T-helper 17 cell (primary cell): Measurements from ENCODE around the gene MACROD2. TPM values are rescaled to one million over a fixed set of nuclear protein-coding genes. Genes with fewer than 3 reads are reported as not detected.
"Not testable (repeated sequence)": the region's sequence is repeated elsewhere in the genome, so short reads cannot be mapped to it uniquely, and the experiment has no call there.

ENCODE experiments used
- ATAC-seq: fragments of 150-1000 bp; cut with Tn5 transposase; 2 replicates; pipeline ENCODE4 v1.10.0; 2021; ENCODE audit warnings: mild to moderate bottlenecking, moderate library complexity
- DNase-seq, 3 donors: peaks; one replicate each; pipeline versions ENCODE4 v3.0.0 to v3.0.0-alpha.2; 2020 to 2021
- H3K9me3 ChIP-seq: one replicate; pipeline ENCODE4 v1.7.0; 2013; ENCODE audit warnings: low read length, mild to moderate bottlenecking; ENCODE audit not compliant: control insufficient read depth, poor library complexity, severe bottlenecking
- H3K27ac Mint-ChIP-seq: one replicate; pipeline ENCODE4 v1.8.0; 2022; ENCODE audit warnings: mild to moderate bottlenecking, moderate library complexity, mixed read lengths
- H3K27me3 Mint-ChIP-seq: one replicate; pipeline ENCODE4 v1.8.0; 2022; ENCODE audit warnings: mixed read lengths
- H3K36me3 Mint-ChIP-seq: one replicate; pipeline ENCODE4 v1.8.0; 2022; ENCODE audit warnings: low read depth, mixed read lengths
- H3K4me1 Mint-ChIP-seq: one replicate; pipeline ENCODE4 v1.8.0; 2022; ENCODE audit warnings: mild to moderate bottlenecking, mixed read lengths
- H3K4me3 Mint-ChIP-seq: one replicate; pipeline ENCODE4 v1.8.0; 2022; ENCODE audit warnings: mild to moderate bottlenecking, moderate library complexity, mixed read lengths
- total RNA-seq, 4 donors: library from RNA in 2 of 4; stranded (reverse) in 2 of 4; gene quantifications; one replicate each; pipeline ENCODE4 v1.2.3 and lab custom pipeline; 2022 to 2026

The MACROD2 gene
- total RNA-seq, 2 donors from 2014 or later: 0.85 TPM; not detected in 1

DNA sequence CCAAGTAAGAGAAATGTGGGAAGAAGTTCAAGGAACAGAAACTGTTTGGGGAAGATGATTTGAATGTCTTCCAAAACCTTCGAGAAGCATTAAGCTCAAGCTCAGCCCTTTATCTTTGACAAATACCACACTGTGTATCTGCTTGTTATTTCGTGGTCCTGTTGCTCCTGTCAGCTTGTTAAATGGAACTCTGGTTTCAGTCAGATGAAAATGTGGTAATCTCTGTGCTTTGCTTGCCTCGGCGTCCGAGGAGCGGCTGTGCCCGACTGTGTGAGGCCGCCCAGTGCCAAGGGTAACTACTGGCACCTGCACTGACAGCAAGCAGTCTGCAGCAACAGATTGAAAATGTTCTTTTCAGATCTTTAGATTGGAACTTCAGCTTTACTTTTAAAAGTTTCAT lies 920.0 kb downstream of the MACROD2 start:
- no peak overlapping the region for H3K4me3 Mint-ChIP-seq

GRCh38 chr20:14916360-14916920 lies 921.1 kb downstream of the MACROD2 start:
- Mint-ChIP-seq H3K4me1 (no peaks in the 10 kb centered on the region), H3K27me3 (no peaks in the 10 kb centered on the region), H3K36me3 (no peaks in the 10 kb centered on the region), H3K4me3 (no peak overlapping the region), H3K27ac (no peak overlapping the region)
- ATAC-seq (no peak), DNase-seq (no peak)
- no peaks in the 10 kb centered on the region for H3K9me3 ChIP-seq

More for the DNA sequence above, 920.0 kb downstream of the MACROD2 start:
- no peaks in the 10 kb centered on the region for H3K36me3 Mint-ChIP-seq
- ATAC-seq (no peak), DNase-seq (no peak)
- no peak overlapping the region for H3K27ac Mint-ChIP-seq
- no peaks in the 10 kb centered on the region for H3K9me3 ChIP-seq
- no peaks in the 10 kb centered on the region for H3K4me1 Mint-ChIP-seq
- no peaks in the 10 kb centered on the region for H3K27me3 Mint-ChIP-seq

DNA sequence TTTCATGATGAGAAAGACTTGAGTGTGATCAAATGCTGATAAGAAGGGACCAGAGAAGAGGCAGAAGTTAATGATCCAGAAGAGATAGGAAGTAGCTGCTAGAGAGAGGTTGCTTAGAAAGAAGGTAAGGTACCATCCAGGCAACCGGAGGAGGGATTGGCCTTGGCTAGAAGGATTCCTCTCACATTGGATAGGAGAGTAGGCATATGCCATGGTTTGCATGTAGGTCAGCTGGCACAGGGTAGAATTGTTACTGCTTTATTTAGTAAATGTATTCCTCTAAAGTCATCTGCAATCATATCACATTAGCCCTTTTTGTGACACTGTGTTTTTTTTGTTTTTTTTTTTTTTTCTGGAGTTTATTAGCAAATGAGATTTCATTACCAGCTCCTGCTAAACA lies 923.0 kb downstream of the MACROD2 start:
- no peaks in the 10 kb centered on the region for H3K36me3 Mint-ChIP-seq
- no peak overlapping the region for H3K27ac Mint-ChIP-seq
- H3K27me3 Mint-ChIP-seq: no peaks in the 10 kb centered on the region
- no peak for ATAC-seq
- no peaks in the 10 kb centered on the region for H3K9me3 ChIP-seq
- no peak for DNase-seq
- no peak overlapping the region for H3K4me3 Mint-ChIP-seq
- no peaks in the 10 kb centered on the region for H3K4me1 Mint-ChIP-seq

GRCh38 chr20:14918976-14919375 lies 923.7 kb downstream of the MACROD2 start:
- no peaks in the 10 kb centered on the region for H3K4me1 Mint-ChIP-seq
- no peak for ATAC-seq
- no peak for DNase-seq

DNA sequence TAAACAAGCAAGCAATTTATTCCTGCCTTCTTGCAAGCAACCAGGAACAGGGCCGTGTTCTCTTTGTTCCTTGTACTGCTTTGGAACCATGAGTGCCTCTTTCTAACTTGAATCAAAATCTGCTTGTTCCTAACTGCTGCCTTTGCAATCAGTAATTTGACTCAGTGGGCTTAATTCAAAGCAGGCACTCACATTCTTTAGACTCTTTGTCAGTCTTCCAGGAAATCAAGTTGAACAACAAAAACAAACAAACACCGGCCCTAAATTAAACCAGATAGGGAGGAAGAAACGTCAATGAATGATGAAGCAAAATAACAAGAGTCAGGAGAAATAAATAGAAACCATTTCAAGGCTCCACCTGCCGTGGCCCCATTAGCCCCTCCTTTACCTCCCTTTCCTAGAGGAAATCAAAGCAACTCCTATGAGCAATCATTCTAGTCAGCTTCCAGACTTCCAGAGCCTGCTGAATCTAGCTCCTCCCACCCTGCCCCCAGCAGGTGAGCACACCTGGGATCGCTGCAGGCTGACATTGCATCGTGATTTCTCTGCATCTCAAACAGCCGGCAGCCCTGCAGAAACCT lies 924.3 kb downstream of the MACROD2 start:
- Mint-ChIP-seq H3K27ac (no peak overlapping the region), H3K36me3 (no peaks in the 10 kb centered on the region), H3K4me3 (no peak overlapping the region), H3K27me3 (no peaks in the 10 kb centered on the region), H3K4me1 (no peaks in the 10 kb centered on the region)
- DNase-seq (no peak), ATAC-seq (no peak)
- no peaks in the 10 kb centered on the region for H3K9me3 ChIP-seq

More at GRCh38 chr20:14918976-14919375, 923.7 kb downstream of the MACROD2 start:
- no peaks in the 10 kb centered on the region for H3K9me3 ChIP-seq
- H3K4me3 Mint-ChIP-seq: no peak overlapping the region
- no peaks in the 10 kb centered on the region for H3K27me3 Mint-ChIP-seq
- no peak overlapping the region for H3K27ac Mint-ChIP-seq
- H3K36me3 Mint-ChIP-seq: no peaks in the 10 kb centered on the region

- Mint-ChIP-seq H3K27me3 (no peaks in the 10 kb centered on the region), H3K4me3 (no peak overlapping the region), H3K27ac (no peak overlapping the region), H3K4me1 (no peaks in the 10 kb centered on the region), H3K36me3 (no peaks in the 10 kb centered on the region)
- ATAC-seq (no peak), DNase-seq (no peak)
- H3K9me3 ChIP-seq: no peaks in the 10 kb centered on the region
These were observed 926.2 kb downstream of the MACROD2 start for GRCh38 chr20:14921513-14921912.

GRCh38 chr20:14922503-14923267 lies 927.4 kb downstream of the MACROD2 start:
- Mint-ChIP-seq H3K27ac (no peak overlapping the region), H3K4me3 (no peak overlapping the region)
- ATAC-seq: no peak

DNA sequence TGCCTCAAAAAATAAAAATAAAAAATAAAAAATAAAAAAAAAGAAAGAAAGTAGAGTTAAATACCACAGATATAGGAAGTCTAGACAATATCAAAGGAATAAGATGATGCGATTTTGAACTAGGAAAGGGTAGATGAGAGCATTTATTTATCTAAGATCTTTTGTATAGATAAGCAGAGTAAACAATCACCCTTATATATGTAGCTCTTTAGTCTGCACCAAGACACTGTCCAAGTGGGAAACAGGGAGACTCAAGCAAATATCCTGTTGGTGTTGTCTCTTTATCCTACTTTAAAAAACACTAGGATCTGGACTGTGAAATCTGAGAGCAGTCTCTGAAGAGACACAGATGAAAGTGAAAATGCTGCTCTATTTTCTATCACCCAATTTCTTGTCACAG lies 929.1 kb downstream of the MACROD2 start:
- ATAC-seq: no peak

More at GRCh38 chr20:14922503-14923267, 927.4 kb downstream of the MACROD2 start:
- Mint-ChIP-seq H3K4me1 (no peaks in the 10 kb centered on the region), H3K27me3 (no peaks in the 10 kb centered on the region), H3K36me3 (no peaks in the 10 kb centered on the region)
- H3K9me3 ChIP-seq: no peaks in the 10 kb centered on the region
- no peak for DNase-seq

DNA sequence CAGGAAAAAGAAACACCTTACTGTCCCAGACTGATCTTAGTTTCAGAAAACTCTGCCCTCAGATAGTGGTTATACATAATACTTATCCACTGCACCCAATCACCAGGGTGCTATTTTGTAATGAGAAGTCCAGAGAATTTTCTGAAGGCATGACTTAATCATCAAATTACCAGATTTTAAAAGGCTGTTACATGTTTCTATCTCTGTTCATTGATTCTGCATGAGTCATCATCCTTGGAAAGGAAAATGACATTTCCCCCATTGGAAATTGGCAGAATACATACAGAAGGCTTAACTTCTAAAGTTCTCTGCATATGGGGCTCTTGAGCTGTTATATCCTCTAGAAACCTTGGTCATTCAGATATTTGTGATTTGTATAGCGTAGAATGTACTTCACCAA lies 930.0 kb downstream of the MACROD2 start:
- no peaks in the 10 kb centered on the region for H3K4me1 Mint-ChIP-seq
- H3K4me3 Mint-ChIP-seq: no peak overlapping the region
- no peaks in the 10 kb centered on the region for H3K27me3 Mint-ChIP-seq
- no peaks in the 10 kb centered on the region for H3K9me3 ChIP-seq
- H3K36me3 Mint-ChIP-seq: no peaks in the 10 kb centered on the region
- ATAC-seq (no peak), DNase-seq (no peak)
- no peak overlapping the region for H3K27ac Mint-ChIP-seq

More for the DNA sequence above, 929.1 kb downstream of the MACROD2 start:
- Mint-ChIP-seq H3K4me1 (no peaks in the 10 kb centered on the region), H3K27ac (no peak overlapping the region), H3K36me3 (no peaks in the 10 kb centered on the region), H3K4me3 (no peak overlapping the region), H3K27me3 (no peaks in the 10 kb centered on the region)
- DNase-seq: no peak
- no peaks in the 10 kb centered on the region for H3K9me3 ChIP-seq

GRCh38 chr20:14926436-14926835 lies 931.1 kb downstream of the MACROD2 start:
- not testable (repeated sequence) for H3K9me3 ChIP-seq, H3K27me3 Mint-ChIP-seq, H3K4me3 Mint-ChIP-seq, DNase-seq, H3K27ac Mint-ChIP-seq, H3K36me3 Mint-ChIP-seq, ATAC-seq, H3K4me1 Mint-ChIP-seq

GRCh38 chr20:14928083-14928482 lies 932.8 kb downstream of the MACROD2 start:
- Mint-ChIP-seq H3K4me3 (no peak overlapping the region), H3K27ac (no peak overlapping the region), H3K36me3 (no peaks in the 10 kb centered on the region), H3K27me3 (no peaks in the 10 kb centered on the region), H3K4me1 (no peaks in the 10 kb centered on the region)
- H3K9me3 ChIP-seq: no peaks in the 10 kb centered on the region
- no peak for ATAC-seq
- no peak for DNase-seq

DNA sequence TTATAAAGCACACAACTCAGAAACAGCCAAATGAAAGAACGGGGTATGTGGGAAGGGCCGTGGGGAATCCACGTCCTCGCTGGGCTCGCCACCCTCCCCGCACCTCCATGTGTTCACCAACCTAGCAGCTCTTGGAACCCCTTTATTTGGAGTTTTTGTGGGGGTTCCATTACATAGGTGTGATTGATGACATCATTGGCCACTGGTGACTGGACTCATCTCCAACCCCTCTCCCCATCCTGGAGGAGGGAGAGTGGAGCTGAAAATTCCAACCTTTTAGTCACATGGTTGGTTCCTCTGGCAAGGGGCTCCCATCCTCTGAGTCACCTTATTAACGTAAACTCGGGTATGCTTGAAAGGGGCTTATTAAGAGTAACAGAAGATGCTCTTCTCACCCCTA lies 934.1 kb downstream of the MACROD2 start:
- ATAC-seq (no peak), DNase-seq (no peak)
- Mint-ChIP-seq H3K36me3 (no peaks in the 10 kb centered on the region), H3K27me3 (no peaks in the 10 kb centered on the region), H3K4me3 (no peak overlapping the region), H3K27ac (no peak overlapping the region), H3K4me1 (no peaks in the 10 kb centered on the region)
- H3K9me3 ChIP-seq: no peaks in the 10 kb centered on the region

DNA sequence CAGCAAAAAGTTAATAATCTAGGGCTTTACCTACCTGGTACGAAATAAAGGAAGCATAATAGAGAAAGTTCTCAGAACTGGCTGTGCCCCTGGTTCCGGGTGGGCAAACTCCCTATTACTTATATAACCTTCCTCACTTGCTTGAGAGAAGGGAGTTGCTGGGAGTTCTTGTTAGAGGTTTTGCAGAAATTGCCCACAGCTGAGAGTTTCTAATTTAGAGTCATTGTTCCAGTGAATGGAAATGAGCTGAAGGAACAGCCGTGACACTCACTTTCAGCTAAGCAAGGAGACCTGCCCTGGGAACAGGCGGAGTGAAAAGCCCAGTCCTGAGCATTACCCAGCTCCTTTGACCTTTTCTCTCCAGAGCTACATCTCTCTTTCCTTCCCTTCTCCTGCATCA lies 936.7 kb downstream of the MACROD2 start:
- no peaks in the 10 kb centered on the region for H3K36me3 Mint-ChIP-seq
- no peak overlapping the region for H3K4me3 Mint-ChIP-seq
- ATAC-seq (no peak), DNase-seq (no peak)
- no peaks in the 10 kb centered on the region for H3K4me1 Mint-ChIP-seq
- no peaks in the 10 kb centered on the region for H3K27me3 Mint-ChIP-seq
- no peaks in the 10 kb centered on the region for H3K9me3 ChIP-seq
- H3K27ac Mint-ChIP-seq: no peak overlapping the region

- Mint-ChIP-seq H3K27me3 (no peaks in the 10 kb centered on the region), H3K4me1 (no peaks in the 10 kb centered on the region), H3K27ac (no peak overlapping the region), H3K36me3 (no peaks in the 10 kb centered on the region), H3K4me3 (no peak overlapping the region)
- no peaks in the 10 kb centered on the region for H3K9me3 ChIP-seq
- DNase-seq (no peak), ATAC-seq (no peak)
These were observed 940.0 kb downstream of the MACROD2 start for GRCh38 chr20:14935285-14935684.
